DMS153 (cell line): ENCODE measurements around the gene ERV3-1.
"Not testable (repeated sequence)": the region's sequence is repeated elsewhere in the genome, so short reads cannot be mapped to it uniquely, and the experiment has no call there.

Source experiments
- DNase-seq: peaks from one replicate; lab custom pipeline; 2025; lab: John Stamatoyannopoulos, UW

The ERV3-1 gene

GRCh38 chr7:65006094-65006992 lies at the start of gene ERV3-1:
Gene ERV3-1 (minus strand): TSS chr7:65006687. CDS start chr7:64993026, 13,661 bp downstream.
- DNase-seq: peak; percentile 96

GRCh38 chr7:65055786-65056185 lies 49.3 kb upstream of the ERV3-1 start:
- DNase-seq: not testable (repeated sequence)

GRCh38 chr7:65054466-65054994 lies 48.0 kb upstream of the ERV3-1 start:
- not testable (repeated sequence) for DNase-seq

- not testable (repeated sequence) for DNase-seq
Measured at GRCh38 chr7:65051654-65052053, 45.2 kb upstream of the ERV3-1 start.

- not testable (repeated sequence) for DNase-seq
Measured at GRCh38 chr7:65051139-65051538, 44.7 kb upstream of the ERV3-1 start.

GRCh38 chr7:65046329-65046728 lies 39.8 kb upstream of the ERV3-1 start:
- not testable (repeated sequence) for DNase-seq

- not testable (repeated sequence) for DNase-seq
Measured at GRCh38 chr7:65045589-65045988, 39.1 kb upstream of the ERV3-1 start.

GRCh38 chr7:65038767-65039166 lies 32.3 kb upstream of the ERV3-1 start:
- not testable (repeated sequence) for DNase-seq

- peak; percentile 82 for DNase-seq
Measured at GRCh38 chr7:65037740-65038688, 31.5 kb upstream of the ERV3-1 start.

GRCh38 chr7:65036526-65036925 lies 30.0 kb upstream of the ERV3-1 start:
- DNase-seq: not testable (repeated sequence)

GRCh38 chr7:65035469-65035868 lies 29.0 kb upstream of the ERV3-1 start:
- not testable (repeated sequence) for DNase-seq

GRCh38 chr7:65034120-65034782 lies 27.8 kb upstream of the ERV3-1 start:
- DNase-seq: not testable (repeated sequence)

GRCh38 chr7:65033391-65033790 lies 26.9 kb upstream of the ERV3-1 start:
- not testable (repeated sequence) for DNase-seq

GRCh38 chr7:65025023-65025422 lies 18.5 kb upstream of the ERV3-1 start:
- not testable (repeated sequence) for DNase-seq

GRCh38 chr7:65020978-65021377 lies 14.5 kb upstream of the ERV3-1 start:
- DNase-seq: not testable (repeated sequence)

- not testable (repeated sequence) for DNase-seq
Measured at GRCh38 chr7:65009881-65010280, 3.4 kb upstream of the ERV3-1 start.

- not testable (repeated sequence) for DNase-seq
Measured at GRCh38 chr7:65009394-65009793, 2.9 kb upstream of the ERV3-1 start.

- peak; percentile 14 for DNase-seq
Measured at GRCh38 chr7:65007036-65007435, 549 bp upstream of the ERV3-1 start.

GRCh38 chr7:65004575-65004974 lies 1.9 kb downstream of the ERV3-1 start:
- DNase-seq: no peak

- no peak for DNase-seq
Measured at GRCh38 chr7:65002972-65003585, 3.4 kb downstream of the ERV3-1 start.

GRCh38 chr7:65001291-65001814 lies 5.1 kb downstream of the ERV3-1 start:
- DNase-seq: no peak
